ENCODE data around the gene ASPSCR1. TPM values are rescaled to one million over a fixed set of nuclear protein-coding genes. Genes with fewer than 3 reads are reported as not detected.

ASPSCR1 gene
- polyA plus RNA-seq, 1 experiment = 15.4 TPM

- ChIA-PET CTCF (no interaction called here), POLR2A (no interaction called here)
- TF ChIP-seq, protein P1, sequence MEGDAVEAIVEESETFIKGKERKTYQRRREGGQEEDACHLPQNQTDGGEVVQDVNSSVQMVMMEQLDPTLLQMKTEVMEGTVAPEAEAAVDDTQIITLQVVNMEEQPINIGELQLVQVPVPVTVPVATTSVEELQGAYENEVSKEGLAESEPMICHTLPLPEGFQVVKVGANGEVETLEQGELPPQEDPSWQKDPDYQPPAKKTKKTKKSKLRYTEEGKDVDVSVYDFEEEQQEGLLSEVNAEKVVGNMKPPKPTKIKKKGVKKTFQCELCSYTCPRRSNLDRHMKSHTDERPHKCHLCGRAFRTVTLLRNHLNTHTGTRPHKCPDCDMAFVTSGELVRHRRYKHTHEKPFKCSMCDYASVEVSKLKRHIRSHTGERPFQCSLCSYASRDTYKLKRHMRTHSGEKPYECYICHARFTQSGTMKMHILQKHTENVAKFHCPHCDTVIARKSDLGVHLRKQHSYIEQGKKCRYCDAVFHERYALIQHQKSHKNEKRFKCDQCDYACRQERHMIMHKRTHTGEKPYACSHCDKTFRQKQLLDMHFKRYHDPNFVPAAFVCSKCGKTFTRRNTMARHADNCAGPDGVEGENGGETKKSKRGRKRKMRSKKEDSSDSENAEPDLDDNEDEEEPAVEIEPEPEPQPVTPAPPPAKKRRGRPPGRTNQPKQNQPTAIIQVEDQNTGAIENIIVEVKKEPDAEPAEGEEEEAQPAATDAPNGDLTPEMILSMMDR (IDR thresholded peaks at IDR 0.05; ENCODE audit: insufficient read depth, low read depth, low read length) = no peak
- Histone ChIP-seq H3K4me3 (ENCODE audit: low read depth, low read length) (no peak overlapping the region), H3K36me3 (ENCODE audit: control insufficient read depth, insufficient read depth, low read length) (peaks cover 40% of the 10 kb centered on the region), H3K27me3 (ENCODE audit: control insufficient read depth, insufficient read depth, low read length) (no peaks in the 10 kb centered on the region)
- DNase-seq (ENCODE audit: low read depth) = no peak
Observed at GRCh38 chr17:82062076-82062983, 84.9 kb downstream of the ASPSCR1 start.

DNA sequence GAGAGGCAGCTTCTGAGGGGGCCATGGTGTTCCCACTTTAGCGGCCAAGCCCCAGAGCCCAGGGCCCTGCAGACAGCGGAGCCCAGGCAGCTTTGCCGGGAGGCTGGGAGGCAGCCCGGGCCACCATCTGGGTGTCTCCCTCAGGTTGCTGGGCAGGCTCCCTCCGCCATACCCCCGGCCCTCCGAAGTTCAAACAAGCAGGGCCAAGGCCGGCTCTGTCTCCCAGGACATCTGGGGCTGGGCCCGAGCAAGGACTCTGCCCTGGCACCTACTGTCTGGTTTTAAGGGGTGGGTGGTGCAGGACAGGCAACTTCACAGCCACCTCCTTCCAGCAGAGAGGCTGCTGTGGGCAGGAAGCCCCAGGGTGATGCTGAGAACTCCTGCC, 85.5 kb downstream of the ASPSCR1 start:
- no peak for DNase-seq (ENCODE audit: low read depth)
- H3K36me3 ChIP-seq (ENCODE audit: control insufficient read depth, insufficient read depth, low read length) = peaks cover 37% of the 10 kb centered on the region
- TF ChIP-seq, protein P1 (IDR thresholded peaks at IDR 0.05; ENCODE audit: insufficient read depth, low read depth, low read length) = no peak
- no peak overlapping the region for H3K4me3 ChIP-seq (ENCODE audit: low read depth, low read length)
- CTCF ChIA-PET = no interaction called here
- no peaks in the 10 kb centered on the region for H3K27me3 ChIP-seq (ENCODE audit: control insufficient read depth, insufficient read depth, low read length)
- POLR2A ChIA-PET = no interaction called here

- Histone ChIP-seq H3K4me3 (ENCODE audit: low read depth, low read length) (no peak overlapping the region), H3K36me3 (ENCODE audit: control insufficient read depth, insufficient read depth, low read length) (peaks cover 37% of the 10 kb centered on the region), H3K27me3 (ENCODE audit: control insufficient read depth, insufficient read depth, low read length) (no peaks in the 10 kb centered on the region)
- TF ChIP-seq, protein P1 (IDR thresholded peaks at IDR 0.05; ENCODE audit: insufficient read depth, low read depth, low read length) = no peak
- ChIA-PET CTCF (interaction anchor here (1.5 kb wide), 1 partner anchor 27 kb away, joined by 3 read pairs; no protein-coding TSS in a partner anchor), POLR2A (no interaction called here)
- DNase-seq (ENCODE audit: low read depth) = no peak
Observed at GRCh38 chr17:82063424-82064415, 86.3 kb downstream of the ASPSCR1 start.

DNA sequence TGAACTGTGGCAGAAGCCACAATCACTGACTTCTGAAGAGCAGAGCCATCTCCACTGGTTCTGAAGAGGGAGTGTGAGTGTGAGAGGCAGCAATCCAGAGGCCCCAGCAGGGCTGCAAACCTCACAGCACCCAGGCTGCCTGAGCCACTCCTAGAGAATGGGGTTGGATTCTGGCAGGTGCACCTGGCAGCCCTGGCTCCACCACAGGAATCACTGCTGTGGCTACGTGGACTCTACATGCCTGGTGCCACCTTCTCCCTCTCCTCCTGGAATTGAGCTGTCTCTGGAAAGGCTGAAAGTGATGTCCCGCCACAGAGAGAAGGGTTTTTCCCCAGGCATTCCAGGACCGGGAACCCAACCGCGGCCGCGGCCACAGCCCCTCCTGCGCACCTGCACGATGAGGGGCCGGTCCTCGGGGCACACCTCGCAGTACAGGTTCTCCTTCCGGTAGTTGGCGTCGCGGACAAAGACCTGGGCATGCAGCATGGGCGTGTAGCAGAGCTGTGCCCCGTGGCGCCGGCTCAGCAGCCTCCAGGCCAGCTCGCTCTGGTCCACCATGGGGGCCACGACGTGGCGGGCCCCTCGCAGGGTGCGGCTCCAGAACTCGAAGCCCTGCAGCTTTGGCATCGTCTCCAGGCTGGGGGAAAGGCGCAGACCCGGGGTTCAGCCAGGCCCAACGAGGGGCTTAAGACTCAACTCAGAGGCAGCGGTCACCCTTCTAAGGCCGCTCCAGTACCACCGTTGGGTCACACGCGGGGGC, 87.2 kb downstream of the ASPSCR1 start:
- peaks cover 30% of the 10 kb centered on the region for H3K36me3 ChIP-seq (ENCODE audit: control insufficient read depth, insufficient read depth, low read length)
- CTCF ChIA-PET = interaction anchor here (0.8 to 1.5 kb wide), 2 partner anchors 28 to 90 kb away, joined by 3 read pairs; no protein-coding TSS in a partner anchor
- no peaks in the 10 kb centered on the region for H3K27me3 ChIP-seq (ENCODE audit: control insufficient read depth, insufficient read depth, low read length)
- no peak for DNase-seq (ENCODE audit: low read depth)
- POLR2A ChIA-PET = no interaction called here
- TF ChIP-seq, protein P1 (IDR thresholded peaks at IDR 0.05; ENCODE audit: insufficient read depth, low read depth, low read length) = no peak
- H3K4me3 ChIP-seq (ENCODE audit: low read depth, low read length) = peak overlapping the region; percentile 90
